GM06990 (cell line): ENCODE measurements around the gene MPL.

Experiments
- DNase-seq: peaks from one replicate; pipeline ENCODE4 v3.0.0-alpha.2; 2011; ENCODE audit not compliant: insufficient read length; ENCODE audit errors: extremely low read depth
- H3K27me3 ChIP-seq: replicated peaks from 2 replicates; pipeline ENCODE4 v1.6.0; 2011; ENCODE audit warnings: low read length; ENCODE audit not compliant: control insufficient read depth, insufficient read depth
- H3K36me3 ChIP-seq: 2 replicates; pipeline ENCODE4 v1.5.1; 2011; ENCODE audit warnings: low read length; ENCODE audit not compliant: control insufficient read depth, insufficient read depth
- H3K4me3 ChIP-seq: replicated peaks from 2 replicates; pipeline ENCODE4 v1.5.1; 2011; ENCODE audit warnings: low read depth, mild to moderate bottlenecking, control low read depth, low read length
- CTCF ChIP-seq: IDR thresholded peaks from 2 replicates; pipeline ENCODE4 v1.5.1; 2011; ENCODE audit warnings: low read length, control low read depth, mild to moderate bottlenecking, inconsistent platforms; ENCODE audit not compliant: insufficient read depth, poor library complexity, severe bottlenecking

The MPL gene

GRCh38 chr1:43307458-43308158, 30.0 kb upstream of the MPL start:
- no peaks in the 10 kb centered on the region; the same call in 1 of the 2 replicates for H3K27me3 ChIP-seq
- no peak for DNase-seq
- H3K36me3 ChIP-seq: no peaks in the 10 kb centered on the region
- no peak overlapping the region for H3K4me3 ChIP-seq
- no peak for TF ChIP-seq CTCF

- no peak overlapping the region for H3K4me3 ChIP-seq
- no peak for DNase-seq
- H3K36me3 ChIP-seq: no peaks in the 10 kb centered on the region
- TF ChIP-seq CTCF: no peak
- no peaks in the 10 kb centered on the region; the same call in 1 of the 2 replicates for H3K27me3 ChIP-seq
Observed at GRCh38 chr1:43308635-43309404, 28.8 kb upstream of the MPL start.

GRCh38 chr1:43309405-43310025, 28.1 kb upstream of the MPL start:
- no peaks in the 10 kb centered on the region for H3K36me3 ChIP-seq
- no peak for TF ChIP-seq CTCF
- no peak for DNase-seq
- H3K27me3 ChIP-seq: no peaks in the 10 kb centered on the region; the same call in 1 of the 2 replicates
- H3K4me3 ChIP-seq: no peak overlapping the region

- Histone ChIP-seq H3K27me3 (no peaks in the 10 kb centered on the region; the same call in 1 of the 2 replicates), H3K36me3 (no peaks in the 10 kb centered on the region), H3K4me3 (no peak overlapping the region)
- DNase-seq: no peak
- TF ChIP-seq CTCF: no peak
Observed at GRCh38 chr1:43311521-43311920, 26.1 kb upstream of the MPL start.

- no peaks in the 10 kb centered on the region for H3K36me3 ChIP-seq
- TF ChIP-seq CTCF: no peak
- no peak for DNase-seq
- H3K4me3 ChIP-seq: no peak overlapping the region
- no peaks in the 10 kb centered on the region for H3K27me3 ChIP-seq
Observed at GRCh38 chr1:43312212-43312623, 25.4 kb upstream of the MPL start.
